Measurements from ENCODE around the gene TMEM163. TPM values are rescaled to one million over a fixed set of nuclear protein-coding genes. Genes with fewer than 3 reads are reported as not detected.

The TMEM163 gene
- polyA plus RNA-seq, 2 donors = 0.10 to 0.11 TPM

- Histone ChIP-seq H3K27me3 (ENCODE audit: control insufficient read depth in 1 of 2, insufficient read depth in 2 of 2, low read length in 2 of 2) (no peaks in the 10 kb centered on the region), H3K27ac (ENCODE audit: low read depth in 2 of 2, low read length in 1 of 2) (no peak overlapping the region), H3K4me1 (ENCODE audit: control insufficient read depth in 2 of 2, insufficient read depth in 2 of 2, low read length in 1 of 2) (no peaks in the 10 kb centered on the region), H3K4me3 (ENCODE audit: low read depth in 1 of 2, low read length in 2 of 2) (no peak overlapping the region), H3K36me3 (ENCODE audit: control insufficient read depth in 2 of 2, insufficient read depth in 2 of 2, low read length in 1 of 2) (no peaks in the 10 kb centered on the region), H3K9me3 (ENCODE audit: control insufficient read depth in 2 of 2, insufficient read depth in 1 of 2, low read depth in 1 of 2, low read length in 1 of 2) (no peaks in the 10 kb centered on the region)
These were observed 26.2 kb upstream of the TMEM163 start for GRCh38 chr2:134745023-134745422.

GRCh38 chr2:134739879-134740301, 21.1 kb upstream of the TMEM163 start:
- 53 to 60% methylated on average over 6 of the region's 6 CpGs for WGBS, 2 donors
- Histone ChIP-seq H3K9me3 (ENCODE audit: control insufficient read depth in 2 of 2, insufficient read depth in 1 of 2, low read depth in 1 of 2, low read length in 1 of 2) (no peaks in the 10 kb centered on the region), H3K27ac (ENCODE audit: low read depth in 2 of 2, low read length in 1 of 2) (no peak overlapping the region), H3K4me1 (ENCODE audit: control insufficient read depth in 2 of 2, insufficient read depth in 2 of 2, low read length in 1 of 2) (no peaks in the 10 kb centered on the region), H3K36me3 (ENCODE audit: control insufficient read depth in 2 of 2, insufficient read depth in 2 of 2, low read length in 1 of 2) (no peaks in the 10 kb centered on the region), H3K27me3 (ENCODE audit: control insufficient read depth in 1 of 2, insufficient read depth in 2 of 2, low read length in 2 of 2) (no peaks in the 10 kb centered on the region), H3K4me3 (ENCODE audit: low read depth in 1 of 2, low read length in 2 of 2) (no peak overlapping the region)

GRCh38 chr2:134739236-134739878, 20.6 kb upstream of the TMEM163 start:
- Histone ChIP-seq H3K27ac (ENCODE audit: low read depth in 2 of 2, low read length in 1 of 2) (peak overlapping the region in 1 of 2 donors; percentile 9), H3K4me3 (ENCODE audit: low read depth in 1 of 2, low read length in 2 of 2) (no peak overlapping the region), H3K4me1 (ENCODE audit: control insufficient read depth in 2 of 2, insufficient read depth in 2 of 2, low read length in 1 of 2) (no peaks in the 10 kb centered on the region), H3K36me3 (ENCODE audit: control insufficient read depth in 2 of 2, insufficient read depth in 2 of 2, low read length in 1 of 2) (no peaks in the 10 kb centered on the region), H3K27me3 (ENCODE audit: control insufficient read depth in 1 of 2, insufficient read depth in 2 of 2, low read length in 2 of 2) (no peaks in the 10 kb centered on the region), H3K9me3 (ENCODE audit: control insufficient read depth in 2 of 2, insufficient read depth in 1 of 2, low read depth in 1 of 2, low read length in 1 of 2) (no peaks in the 10 kb centered on the region)
- 72 to 78% methylated on average over 1 of the region's 1 CpG for WGBS, 2 donors

- Histone ChIP-seq H3K9me3 (ENCODE audit: control insufficient read depth in 2 of 2, insufficient read depth in 1 of 2, low read depth in 1 of 2, low read length in 1 of 2) (no peaks in the 10 kb centered on the region), H3K36me3 (ENCODE audit: control insufficient read depth in 2 of 2, insufficient read depth in 2 of 2, low read length in 1 of 2) (no peaks in the 10 kb centered on the region), H3K27me3 (ENCODE audit: control insufficient read depth in 1 of 2, insufficient read depth in 2 of 2, low read length in 2 of 2) (no peaks in the 10 kb centered on the region), H3K4me3 (ENCODE audit: low read depth in 1 of 2, low read length in 2 of 2) (no peak overlapping the region), H3K4me1 (ENCODE audit: control insufficient read depth in 2 of 2, insufficient read depth in 2 of 2, low read length in 1 of 2) (no peaks in the 10 kb centered on the region), H3K27ac (ENCODE audit: low read depth in 2 of 2, low read length in 1 of 2) (no peak overlapping the region)
- 59 to 73% methylated on average over 2 of the region's 2 CpGs for WGBS, 2 donors
These were observed 19.5 kb upstream of the TMEM163 start for GRCh38 chr2:134738141-134738870.

- H3K4me1 ChIP-seq (ENCODE audit: control insufficient read depth in 2 of 2, insufficient read depth in 2 of 2, low read length in 1 of 2) = no peaks in the 10 kb centered on the region
These were observed 18.9 kb upstream of the TMEM163 start for GRCh38 chr2:134737671-134738070.

GRCh38 chr2:134736167-134736880, 17.5 kb upstream of the TMEM163 start:
- 69 to 71% methylated on average over 3 of the region's 3 CpGs for WGBS, 2 donors

More at GRCh38 chr2:134737671-134738070, 18.9 kb upstream of the TMEM163 start:
- no peak overlapping the region for H3K4me3 ChIP-seq (ENCODE audit: low read depth in 1 of 2, low read length in 2 of 2)
- no peaks in the 10 kb centered on the region for H3K9me3 ChIP-seq (ENCODE audit: control insufficient read depth in 2 of 2, insufficient read depth in 1 of 2, low read depth in 1 of 2, low read length in 1 of 2)
- 32 to 35% methylated on average over 5 of the region's 5 CpGs for WGBS, 2 donors
- H3K27ac ChIP-seq (ENCODE audit: low read depth in 2 of 2, low read length in 1 of 2) = no peak overlapping the region
- H3K36me3 ChIP-seq (ENCODE audit: control insufficient read depth in 2 of 2, insufficient read depth in 2 of 2, low read length in 1 of 2) = no peaks in the 10 kb centered on the region
- no peaks in the 10 kb centered on the region for H3K27me3 ChIP-seq (ENCODE audit: control insufficient read depth in 1 of 2, insufficient read depth in 2 of 2, low read length in 2 of 2)

GRCh38 chr2:134728163-134728562, 9.4 kb upstream of the TMEM163 start:
- Histone ChIP-seq H3K36me3 (ENCODE audit: control insufficient read depth in 2 of 2, insufficient read depth in 2 of 2, low read length in 1 of 2) (no peaks in the 10 kb centered on the region), H3K4me3 (ENCODE audit: low read depth in 1 of 2, low read length in 2 of 2) (no peak overlapping the region)
- 80 to 90% methylated on average over 3 of the region's 3 CpGs for WGBS, 2 donors

More at GRCh38 chr2:134736167-134736880, 17.5 kb upstream of the TMEM163 start:
- H3K4me1 ChIP-seq (ENCODE audit: control insufficient read depth in 2 of 2, insufficient read depth in 2 of 2, low read length in 1 of 2) = no peaks in the 10 kb centered on the region
- no peaks in the 10 kb centered on the region for H3K9me3 ChIP-seq (ENCODE audit: control insufficient read depth in 2 of 2, insufficient read depth in 1 of 2, low read depth in 1 of 2, low read length in 1 of 2)
- no peaks in the 10 kb centered on the region for H3K36me3 ChIP-seq (ENCODE audit: control insufficient read depth in 2 of 2, insufficient read depth in 2 of 2, low read length in 1 of 2)
- H3K27ac ChIP-seq (ENCODE audit: low read depth in 2 of 2, low read length in 1 of 2) = no peak overlapping the region
- H3K4me3 ChIP-seq (ENCODE audit: low read depth in 1 of 2, low read length in 2 of 2) = no peak overlapping the region
- no peaks in the 10 kb centered on the region for H3K27me3 ChIP-seq (ENCODE audit: control insufficient read depth in 1 of 2, insufficient read depth in 2 of 2, low read length in 2 of 2)

GRCh38 chr2:134727385-134727784, 8.6 kb upstream of the TMEM163 start:
- H3K4me3 ChIP-seq (ENCODE audit: low read depth in 1 of 2, low read length in 2 of 2) = no peak overlapping the region
- no peaks in the 10 kb centered on the region for H3K9me3 ChIP-seq (ENCODE audit: control insufficient read depth in 2 of 2, insufficient read depth in 1 of 2, low read depth in 1 of 2, low read length in 1 of 2)
- no peaks in the 10 kb centered on the region for H3K4me1 ChIP-seq (ENCODE audit: control insufficient read depth in 2 of 2, insufficient read depth in 2 of 2, low read length in 1 of 2)
- H3K27me3 ChIP-seq (ENCODE audit: control insufficient read depth in 1 of 2, insufficient read depth in 2 of 2, low read length in 2 of 2) = no peaks in the 10 kb centered on the region
- H3K27ac ChIP-seq (ENCODE audit: low read depth in 2 of 2, low read length in 1 of 2) = no peak overlapping the region
- no peaks in the 10 kb centered on the region for H3K36me3 ChIP-seq (ENCODE audit: control insufficient read depth in 2 of 2, insufficient read depth in 2 of 2, low read length in 1 of 2)
- WGBS, 2 donors = 67 to 83% methylated on average over 4 of the region's 4 CpGs

More at GRCh38 chr2:134728163-134728562, 9.4 kb upstream of the TMEM163 start:
- H3K4me1 ChIP-seq (ENCODE audit: control insufficient read depth in 2 of 2, insufficient read depth in 2 of 2, low read length in 1 of 2) = no peaks in the 10 kb centered on the region
- no peaks in the 10 kb centered on the region for H3K27me3 ChIP-seq (ENCODE audit: control insufficient read depth in 1 of 2, insufficient read depth in 2 of 2, low read length in 2 of 2)
- H3K27ac ChIP-seq (ENCODE audit: low read depth in 2 of 2, low read length in 1 of 2) = no peak overlapping the region
- no peaks in the 10 kb centered on the region for H3K9me3 ChIP-seq (ENCODE audit: control insufficient read depth in 2 of 2, insufficient read depth in 1 of 2, low read depth in 1 of 2, low read length in 1 of 2)

GRCh38 chr2:134726645-134727044, 7.8 kb upstream of the TMEM163 start:
- no peaks in the 10 kb centered on the region for H3K27me3 ChIP-seq (ENCODE audit: control insufficient read depth in 1 of 2, insufficient read depth in 2 of 2, low read length in 2 of 2)
- H3K9me3 ChIP-seq (ENCODE audit: control insufficient read depth in 2 of 2, insufficient read depth in 1 of 2, low read depth in 1 of 2, low read length in 1 of 2) = no peaks in the 10 kb centered on the region
- no peak overlapping the region for H3K27ac ChIP-seq (ENCODE audit: low read depth in 2 of 2, low read length in 1 of 2)
- no peaks in the 10 kb centered on the region for H3K36me3 ChIP-seq (ENCODE audit: control insufficient read depth in 2 of 2, insufficient read depth in 2 of 2, low read length in 1 of 2)
- H3K4me1 ChIP-seq (ENCODE audit: control insufficient read depth in 2 of 2, insufficient read depth in 2 of 2, low read length in 1 of 2) = no peaks in the 10 kb centered on the region
- H3K4me3 ChIP-seq (ENCODE audit: low read depth in 1 of 2, low read length in 2 of 2) = no peak overlapping the region

Data from esophagus (tissue), 2 donors.